GM12878 (cell line): Measurements from ENCODE around the gene CDKN3. TPM values are rescaled to one million over a fixed set of nuclear protein-coding genes. Genes with fewer than 3 reads are reported as not detected.
"Not testable (repeated sequence)": the region's sequence is repeated elsewhere in the genome, so short reads cannot be mapped to it uniquely, and the experiment has no call there.

ENCODE experiments used
- ATAC-seq: fragments of 200-7000 bp; cut with Tn5 transposase; 3 replicates; pipeline ENCODE4 v1.9.1; 2020; ENCODE audit warnings: mild to moderate bottlenecking, moderate library complexity
- BruUV-seq: library from RNA; stranded (reverse); fragments of 400-500 nt; replicated peaks from 2 replicates; lab custom pipeline; 2021; lab: Mats Ljungman, UMichigan
- CTCF ChIA-PET: fragments of 300-600 bp; sonication (Branson Sonifier 250); formaldehyde crosslinking; extraction: SDS; loops from one replicate; lab custom pipeline; 2021; ENCODE audit warnings: inconsistent platforms; lab: Yijun Ruan, JAX
- POLR2A ChIA-PET: fragments of 350-600 bp; formaldehyde crosslinking; extraction: SDS; loops from one replicate; lab custom pipeline; 2021; ENCODE audit warnings: inconsistent platforms; lab: Charles Lee
- RAD21 ChIA-PET: fragments of 300-600 bp; sonication (Branson Sonifier 250); formaldehyde crosslinking; loops from one replicate; lab custom pipeline; 2023; ENCODE audit warnings: antibody characterized with exemption; ENCODE audit not compliant: unreplicated experiment; lab: Charles Lee
- SMC1A ChIA-PET: fragments of 300-600 bp; sonication (Branson Sonifier 250); formaldehyde crosslinking; loops from one replicate; lab custom pipeline; 2023; ENCODE audit not compliant: unreplicated experiment, uncharacterized antibody; lab: Charles Lee
- DNase-seq: peaks from one replicate; pipeline ENCODE4 v3.0.0-alpha.2; 2011; ENCODE audit warnings: low read depth, low spot score
- FAIRE-seq: peaks from 3 replicates; lab custom pipeline; 2011; peaks lifted over from hg19 to GRCh38; lab: Jason Lieb, UNC
- H2AFZ ChIP-seq: 2 replicates; pipeline ENCODE4 v1.6.0; 2011; ENCODE audit warnings: low read depth, low read length, control low read depth; ENCODE audit not compliant: control insufficient read depth
- H3K27ac ChIP-seq: 2 replicates; pipeline ENCODE4 v1.5.1; 2011; ENCODE audit warnings: control low read depth; ENCODE audit not compliant: control insufficient read depth, insufficient read depth
- H3K27me3 ChIP-seq, 2 experiments: replicated peaks in 1 of 2; 2 replicates each; pipeline versions ENCODE4 v1.6.0 to v1.6.1; 2011; ENCODE audit warnings: low read length in 1 of 2; ENCODE audit not compliant: control insufficient read depth in 2 of 2, insufficient read depth in 2 of 2
- H3K36me3 ChIP-seq, 2 experiments: 2 replicates each; pipeline ENCODE4 v1.5.1; 2011; ENCODE audit warnings: low read length in 1 of 2; ENCODE audit not compliant: control insufficient read depth in 2 of 2, insufficient read depth in 2 of 2
- H3K4me1 ChIP-seq: 2 replicates; pipeline ENCODE4 v1.6.1; 2011; ENCODE audit warnings: mild to moderate bottlenecking, low read length, moderate library complexity, mixed read lengths; ENCODE audit not compliant: control insufficient read depth, insufficient read depth
- H3K4me2 ChIP-seq: 2 replicates; pipeline ENCODE4 v1.6.0; 2011; ENCODE audit warnings: control low read depth; ENCODE audit not compliant: control insufficient read depth, insufficient read depth
- H3K4me3 ChIP-seq: fragments of 200-600 bp; sonication (generic); 2 replicates; pipeline ENCODE4 v1.5.1; 2016
- H3K79me2 ChIP-seq: 2 replicates; pipeline ENCODE4 v1.6.0; 2011; ENCODE audit warnings: low read length; ENCODE audit not compliant: control insufficient read depth, insufficient read depth
- H3K9ac ChIP-seq: 2 replicates; pipeline ENCODE4 v1.8.0; 2011; ENCODE audit warnings: low read length, control low read depth, mixed read lengths; ENCODE audit not compliant: control insufficient read depth, insufficient read depth
- H3K9me3 ChIP-seq: replicated peaks from 3 replicates; pipeline ENCODE4 v1.5.1; 2011; ENCODE audit warnings: mild to moderate bottlenecking, low read length; ENCODE audit not compliant: control insufficient read depth, insufficient read depth
- H4K20me1 ChIP-seq: 2 replicates; pipeline ENCODE4 v1.6.0; 2011; ENCODE audit not compliant: control insufficient read depth, insufficient read depth
- ESRRA ChIP-seq: IDR thresholded peaks from 2 replicates; pipeline ENCODE4 v1.6.1; 2012; ENCODE audit warnings: mild to moderate bottlenecking, low read length, improper control_type of control experiment
- SMC3 ChIP-seq: IDR thresholded peaks from 2 replicates; pipeline ENCODE4 v1.6.1; 2011; ENCODE audit warnings: low read length, improper control_type of control experiment, borderline replicate concordance
- WGBS: methylation state at CpG from one replicate; pipeline ENCODE4 v1.1.6; 2016; ENCODE audit warnings: low lambda C conversion rate; ENCODE audit not compliant: insufficient replicate concordance, insufficient coverage; ENCODE audit errors: missing lambda C conversion rate; 5-methylcytosine and 5-hydroxymethylcytosine counted together
- in situ Hi-C: fragments of 300-500 bp; cut with MboI; formaldehyde crosslinking; loops from 9 replicates; pipeline ENCODE4 v1.14.3; 2018; ENCODE audit warnings: mixed read lengths
- intact Hi-C: fragments of 100-400 bp; cut with micrococcal nuclease; formaldehyde crosslinking; loops from one replicate; pipeline ENCODE4 v1.14.2; 2022; ENCODE audit not compliant: unreplicated experiment
- polyA plus RNA-seq, 11 experiments: library from polyadenylated mRNA; depleted of rRNA in 4 of 11; unstranded in 6 of 11; stranded (reverse) in 5 of 11; fragments of >200 nt; fragmentation: Nextera tagmentation in 4 of 11; fragmentation: Illumina TruSeq in 1 of 11; extraction: Ambion mirVana in 4 of 11; extraction: Trizol in 1 of 11; gene quantifications; 1 replicate in 1 of 11; 2 replicates in 10 of 11; pipeline versions ENCODE4 v1.2.1 to v1.2.3, GENCODE V29; 2011 to 2016; ENCODE audit warnings: inconsistent platforms in 2 of 11, missing spikeins in 2 of 11, low read depth in 1 of 11
- total RNA-seq, 4 experiments: library from RNA; depleted of rRNA in 3 of 4; stranded (reverse); fragments of >200 nt in 3 of 4; fragmentation: Illumina TruSeq in 1 of 4; extraction: Trizol in 1 of 4; gene quantifications; 2 replicates each; pipeline versions ENCODE4 v1.2.1 to v1.2.3, GENCODE V29; 2013 to 2021

The CDKN3 gene
- total and polyA plus RNA-seq, 10 of the 15 experiments (the other 5 are each of a cell fraction or from before 2014, with no cell fraction given): 54.9 to 197 (median 111) TPM

DNA sequence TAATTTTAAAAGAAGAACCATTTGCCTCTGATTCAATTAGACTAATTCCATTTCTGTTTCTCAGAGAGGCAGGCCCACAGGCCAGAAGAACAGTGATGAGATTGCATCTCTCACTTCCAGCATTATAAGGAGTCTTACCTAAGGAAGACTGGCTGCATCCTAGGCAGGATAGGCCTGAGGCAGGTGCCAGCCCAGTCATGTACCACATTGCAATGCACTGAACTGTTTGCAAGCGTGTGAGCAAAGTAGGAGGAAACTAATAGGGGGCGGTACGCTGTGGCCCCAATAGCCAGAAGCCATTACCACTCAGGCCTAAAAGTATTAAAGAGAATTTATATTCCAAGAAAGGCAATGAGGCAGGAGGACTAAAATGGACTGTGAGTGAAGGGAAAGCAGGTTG is 56.4 kb downstream of the CDKN3 start:
- Histone ChIP-seq H2AFZ (no peak overlapping the region), H3K9ac (no peak overlapping the region), H3K27me3 (no peaks in the 10 kb centered on the region), H3K36me3 (no peaks in the 10 kb centered on the region), H3K4me2 (no peak overlapping the region), H3K4me1 (peaks cover 3% of the 10 kb centered on the region; the same call in 1 of the 2 replicates), H3K79me2 (no peaks in the 10 kb centered on the region), H3K9me3 (no peaks in the 10 kb centered on the region), H3K4me3 (no peak overlapping the region), H4K20me1 (no peaks in the 10 kb centered on the region), H3K27ac (no peak overlapping the region)
- RAD21 ChIA-PET: no interaction called here
- no TSS peak for BruUV-seq
- CTCF ChIA-PET: no interaction called here
- FAIRE-seq: no peak
- WGBS: 100% methylated on average over 3 of the region's 3 CpGs
- no peak for ATAC-seq
- DNase-seq: no peak
- TF ChIP-seq SMC3 (no peak), ESRRA (no peak)
- POLR2A ChIA-PET: no interaction called here
- in situ Hi-C loops: no loop called here
- intact Hi-C loops: no loop called here
- SMC1A ChIA-PET: no interaction called here

DNA sequence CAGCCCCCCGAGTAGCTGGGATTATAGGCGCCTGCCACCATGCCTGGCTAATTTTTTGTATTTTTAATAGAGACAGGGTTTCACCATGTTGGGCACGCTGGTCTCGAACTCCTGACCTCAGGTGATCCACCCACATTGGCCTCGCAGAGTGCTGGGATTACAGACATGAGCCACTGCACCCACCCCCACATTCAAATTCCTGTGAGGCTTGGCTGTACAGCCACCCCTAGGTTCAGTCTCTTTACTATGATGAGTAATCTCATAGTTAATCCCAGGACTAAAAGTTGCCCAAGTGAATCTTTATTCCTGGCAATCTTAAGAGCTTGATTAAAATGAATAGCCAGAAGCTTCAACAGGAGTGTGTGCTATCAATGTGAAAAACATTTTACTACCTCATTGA is 57.2 kb downstream of the CDKN3 start:
- H3K9me3 ChIP-seq, ATAC-seq, H3K79me2 ChIP-seq, RAD21 ChIA-PET, H2AFZ ChIP-seq, H3K4me2 ChIP-seq, FAIRE-seq, DNase-seq, H3K4me3 ChIP-seq, H4K20me1 ChIP-seq, POLR2A ChIA-PET, H3K36me3 ChIP-seq, CTCF ChIA-PET, H3K9ac ChIP-seq, in situ Hi-C loops, H3K27me3 ChIP-seq, H3K27ac ChIP-seq, H3K4me1 ChIP-seq, intact Hi-C loops, BruUV-seq: not testable (repeated sequence)
- 74% methylated on average over 5 of the region's 5 CpGs for WGBS
- SMC1A ChIA-PET: interaction anchor here (0.6 kb wide), 1 partner anchor 42 kb away, joined by 3 read pairs; no protein-coding TSS in a partner anchor
